Left forelimb (tissue), 1 donor: ENCODE data around the gene DPYD.
"Not testable (repeated sequence)": the region's sequence is repeated elsewhere in the genome, so short reads cannot be mapped to it uniquely, and the experiment has no call there.

Experiments
- DNase-seq: peaks from one replicate; pipeline ENCODE4 v3.0.0-alpha.2; 2018; ENCODE audit warnings: low spot score

Gene DPYD

DNA sequence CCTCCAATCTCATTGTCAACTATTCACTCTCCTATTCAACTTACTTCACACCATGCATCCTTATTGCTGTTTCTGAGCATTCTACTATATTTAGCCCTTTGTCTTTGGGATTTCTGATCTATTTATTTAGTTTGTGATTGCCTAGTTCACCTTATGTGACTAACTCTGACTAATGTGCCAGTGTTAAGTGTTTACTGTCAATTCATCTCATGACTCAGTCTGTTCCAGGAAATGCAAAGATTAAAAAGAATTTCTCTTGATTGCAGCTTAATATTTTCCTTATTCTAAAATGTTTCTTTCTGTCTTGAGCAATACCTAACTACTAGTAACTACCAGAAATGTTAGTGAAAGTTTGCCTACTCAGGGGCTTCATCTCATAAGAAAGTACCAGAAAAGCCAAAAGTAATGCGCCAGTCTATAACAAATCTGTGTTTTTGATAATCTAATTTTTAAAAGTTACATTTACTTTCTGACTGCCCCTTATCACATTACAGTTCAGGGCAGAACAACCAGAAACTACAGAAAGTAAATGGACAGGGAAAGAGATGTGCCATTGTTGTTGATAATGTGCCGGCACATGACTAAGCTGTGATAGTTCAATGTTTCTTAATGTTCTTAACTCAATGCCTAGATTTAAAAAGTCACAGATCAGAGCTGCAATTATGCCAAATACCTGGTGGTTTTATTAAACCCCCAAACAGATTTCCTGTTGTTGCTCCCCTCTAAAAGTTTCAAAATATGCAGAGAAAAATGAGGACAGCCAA, 642.8 kb downstream of the DPYD start:
- no peak for DNase-seq

DNA sequence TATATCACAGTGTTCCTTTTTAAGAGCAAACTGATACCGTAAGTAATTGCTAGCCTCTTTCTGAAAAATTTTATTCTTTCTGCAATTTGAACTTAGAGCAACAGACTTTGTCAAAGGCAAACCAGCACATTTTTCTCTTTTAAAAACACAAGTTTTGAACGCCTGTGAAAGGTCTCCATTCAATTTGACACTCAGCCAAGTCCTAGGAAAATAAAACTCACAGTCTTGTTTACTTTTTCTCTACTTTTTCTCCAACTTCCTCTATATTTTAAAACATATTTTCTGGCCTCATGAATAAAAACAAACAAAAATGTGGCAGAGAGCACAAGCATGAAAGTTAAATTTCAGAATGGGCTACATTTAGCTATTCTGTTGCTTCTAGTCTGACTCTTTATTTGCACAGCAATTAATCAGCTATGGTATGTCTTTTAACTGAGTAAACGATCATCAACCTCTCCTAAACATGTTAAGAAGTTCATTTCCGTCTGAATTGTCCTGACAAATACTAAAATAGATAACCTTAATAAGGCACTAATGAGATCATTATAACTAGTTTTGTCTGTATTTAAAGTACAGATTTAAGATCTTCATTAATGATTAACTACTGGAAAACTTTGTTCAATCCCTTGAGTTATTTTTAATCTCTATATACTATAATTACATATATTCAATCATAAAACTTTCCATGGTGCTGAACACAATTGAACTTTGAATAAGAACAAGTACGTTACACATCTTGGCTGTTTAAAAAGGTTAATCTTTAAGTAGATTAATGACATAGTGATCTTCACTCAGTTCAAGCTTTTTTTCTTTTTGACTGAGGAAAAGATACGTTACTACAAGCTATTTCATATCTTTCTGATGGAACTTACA, 648.7 kb downstream of the DPYD start:
- no peak for DNase-seq

DNA sequence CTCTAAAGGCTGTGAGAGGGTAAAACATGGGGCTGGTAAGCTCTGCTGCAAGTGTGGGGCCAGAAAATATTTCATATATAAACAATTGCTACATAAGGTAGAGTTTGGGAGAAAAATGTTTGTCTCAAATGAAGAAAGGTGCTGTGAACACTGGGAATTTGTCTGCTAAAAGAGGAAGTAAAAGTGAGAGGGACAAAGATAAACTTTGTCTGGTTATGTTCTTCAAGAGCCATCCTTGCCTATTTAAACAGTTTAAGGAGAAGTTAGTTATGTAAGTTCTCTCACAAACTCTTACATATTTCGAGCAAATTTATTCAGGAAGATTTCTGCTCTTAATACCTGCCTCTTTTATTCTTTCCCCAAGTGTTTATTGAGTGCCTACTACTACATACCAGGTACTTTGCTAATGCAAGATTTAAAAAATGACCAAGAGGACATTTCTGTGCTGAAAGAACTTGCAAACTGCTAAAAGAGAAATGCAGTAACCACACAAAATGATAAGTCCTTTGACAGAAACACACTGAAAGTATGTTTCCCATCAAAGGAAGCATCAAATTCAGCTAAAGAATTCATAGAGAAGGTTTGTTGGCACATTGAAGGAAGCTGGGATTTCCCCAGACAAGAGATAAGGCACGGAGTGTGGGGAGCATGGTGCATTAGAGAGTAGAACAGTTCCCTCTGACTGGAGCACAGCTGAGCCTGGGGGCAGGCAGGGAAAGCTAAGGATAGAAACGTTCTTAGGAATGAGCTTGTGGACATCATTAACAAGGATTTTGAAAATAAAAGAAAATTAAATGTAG, 650.1 kb downstream of the DPYD start:
- no peak for DNase-seq

GRCh38 chr1:97265630-97266029, 655.2 kb downstream of the DPYD start:
- no peak for DNase-seq

- DNase-seq: no peak
These were observed 658.0 kb downstream of the DPYD start for GRCh38 chr1:97262842-97263241.

- DNase-seq: no peak
These were observed 662.2 kb downstream of the DPYD start for GRCh38 chr1:97258597-97258996.

DNA sequence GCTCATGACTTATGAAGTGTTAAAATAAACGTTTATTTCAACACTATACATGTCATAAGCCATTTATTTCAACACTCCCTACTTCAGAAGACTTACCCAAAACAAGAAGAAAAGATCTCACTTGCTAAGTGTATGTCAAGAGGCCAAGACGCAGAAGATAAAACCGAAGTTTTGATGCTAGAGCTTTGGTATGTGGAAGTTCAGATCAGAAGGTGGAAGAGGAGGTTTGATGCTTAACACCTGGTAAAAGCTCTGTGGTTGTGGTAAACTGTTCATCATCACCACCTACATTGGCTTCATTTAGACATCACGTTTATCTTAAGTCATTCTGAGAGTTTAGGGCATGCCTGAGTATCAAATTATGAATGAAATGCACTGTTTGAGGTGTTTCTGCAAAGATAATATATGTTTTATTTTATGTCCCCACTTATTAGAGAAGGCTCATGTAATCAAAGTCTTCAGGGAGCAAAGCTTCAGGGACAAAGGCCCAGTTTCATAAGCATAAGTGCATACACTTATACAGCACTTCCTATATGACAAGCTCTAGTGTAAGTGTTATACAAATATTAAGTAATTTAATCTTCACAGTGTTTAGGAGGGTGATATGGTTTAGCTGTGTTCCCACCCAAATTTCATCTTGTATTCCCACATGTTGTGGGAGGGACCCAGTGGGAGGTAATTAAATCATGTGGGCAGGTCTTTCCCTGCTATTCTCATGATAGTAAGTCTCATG, 665.9 kb downstream of the DPYD start:
- no peak for DNase-seq

- DNase-seq: no peak
These were observed 667.9 kb downstream of the DPYD start for GRCh38 chr1:97252925-97253324.

GRCh38 chr1:97252076-97252475, 668.8 kb downstream of the DPYD start:
- no peak for DNase-seq

- DNase-seq: no peak
These were observed 673.6 kb downstream of the DPYD start for GRCh38 chr1:97247196-97247595.

DNA sequence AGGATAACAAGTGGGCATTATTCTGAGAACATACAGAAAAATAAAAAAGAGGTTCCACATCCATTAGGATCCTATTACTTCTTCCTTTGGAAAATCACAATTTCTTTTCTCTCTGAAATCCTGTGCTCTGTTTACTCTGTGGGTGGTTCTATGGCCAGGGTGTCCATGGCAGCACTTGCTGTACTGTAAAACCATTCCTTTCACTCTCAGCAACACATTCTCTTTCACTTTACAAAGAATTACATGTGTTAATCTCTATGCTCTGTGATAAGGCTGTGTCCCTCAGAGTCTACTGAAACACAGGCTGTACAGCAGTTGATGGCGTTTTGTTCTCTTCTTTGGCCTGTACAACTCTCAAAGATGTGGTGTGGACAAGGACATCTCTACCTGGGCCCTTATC, 675.2 kb downstream of the DPYD start:
- no peak for DNase-seq

DNA sequence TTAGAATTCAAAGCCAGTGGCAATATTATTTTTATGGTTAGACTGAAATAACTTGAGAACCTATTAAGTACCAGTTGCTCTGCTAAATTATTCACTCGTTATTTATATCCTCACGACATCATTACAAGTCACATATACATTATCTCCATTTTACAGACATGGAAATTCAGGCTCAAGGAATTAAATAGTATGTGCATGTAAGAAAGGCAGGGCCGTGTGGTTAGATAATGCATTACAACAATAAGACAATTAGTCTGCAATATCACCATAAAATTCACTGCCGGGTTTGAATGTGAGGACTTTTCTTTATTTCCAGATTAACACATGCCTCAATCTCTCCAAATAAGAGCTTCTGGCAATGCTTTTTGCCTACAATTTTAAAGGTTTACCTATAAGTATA, 675.8 kb downstream of the DPYD start:
- no peak for DNase-seq

DNA sequence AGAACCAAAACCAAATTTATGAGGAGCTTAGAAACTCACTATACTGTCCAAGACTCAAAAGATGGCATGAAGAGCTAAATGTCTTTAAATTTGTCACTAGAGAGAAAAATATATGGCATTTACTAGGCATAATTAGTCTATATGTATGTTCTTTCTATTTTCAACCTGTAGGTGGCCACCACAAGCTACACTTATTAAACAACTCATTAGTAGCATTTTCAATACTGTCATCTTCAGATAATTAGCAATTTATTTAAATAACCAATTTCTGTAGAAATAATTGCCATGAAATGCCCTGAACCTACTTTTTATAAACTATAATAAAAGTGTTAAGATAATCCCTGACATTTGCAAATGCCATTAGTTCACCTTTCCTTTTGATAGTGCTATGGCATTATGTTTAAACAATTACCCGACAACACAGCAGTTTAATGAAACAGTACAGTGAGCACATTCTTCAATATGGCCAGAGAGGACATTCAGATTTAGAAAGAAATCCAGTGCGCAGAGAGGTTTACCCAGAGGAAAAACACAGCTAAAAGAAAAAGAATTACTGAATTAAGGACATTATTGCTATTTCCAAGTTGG, 676.8 kb downstream of the DPYD start:
- no peak for DNase-seq

DNA sequence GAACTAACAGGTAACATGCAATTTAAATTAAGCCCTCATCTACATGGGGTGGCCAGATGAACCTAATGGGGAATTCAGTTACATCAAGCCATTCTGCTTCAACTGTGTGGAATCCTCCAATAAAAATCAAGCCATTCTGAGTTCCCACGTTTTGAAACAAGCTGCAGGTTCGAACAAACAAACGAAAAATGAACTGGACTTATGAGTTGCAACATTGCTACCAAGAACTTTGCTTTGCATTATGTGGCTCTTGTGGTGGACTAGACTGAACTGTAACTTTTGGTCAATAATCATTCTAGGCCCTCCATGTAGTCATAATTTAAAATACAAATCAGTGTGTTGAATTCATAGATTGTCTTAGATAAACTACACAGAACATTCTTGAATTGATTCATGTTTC, 682.0 kb downstream of the DPYD start:
- no peak for DNase-seq

GRCh38 chr1:97231354-97231753, 689.5 kb downstream of the DPYD start:
- DNase-seq: not testable (repeated sequence)

- no peak for DNase-seq
These were observed 708.2 kb downstream of the DPYD start for GRCh38 chr1:97212671-97213070.

DNA sequence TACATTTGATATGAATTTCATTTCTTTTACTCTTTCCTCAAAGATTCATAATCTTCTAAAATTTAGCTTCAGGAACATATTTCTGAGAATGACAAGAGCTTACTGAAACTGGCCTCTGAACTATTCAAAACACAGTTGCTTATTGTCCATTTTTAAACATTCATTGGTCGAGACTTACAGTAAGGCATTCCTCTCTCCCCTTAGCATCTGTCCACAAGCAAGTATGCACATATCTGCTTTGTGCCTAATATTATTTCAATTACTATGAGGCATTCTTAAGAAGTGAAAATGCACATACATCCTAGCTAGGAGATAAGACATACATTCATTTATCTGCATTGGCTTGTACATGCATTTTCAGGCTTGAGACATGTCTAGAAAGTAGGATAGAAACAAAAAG, 710.5 kb downstream of the DPYD start:
- no peak for DNase-seq

DNA sequence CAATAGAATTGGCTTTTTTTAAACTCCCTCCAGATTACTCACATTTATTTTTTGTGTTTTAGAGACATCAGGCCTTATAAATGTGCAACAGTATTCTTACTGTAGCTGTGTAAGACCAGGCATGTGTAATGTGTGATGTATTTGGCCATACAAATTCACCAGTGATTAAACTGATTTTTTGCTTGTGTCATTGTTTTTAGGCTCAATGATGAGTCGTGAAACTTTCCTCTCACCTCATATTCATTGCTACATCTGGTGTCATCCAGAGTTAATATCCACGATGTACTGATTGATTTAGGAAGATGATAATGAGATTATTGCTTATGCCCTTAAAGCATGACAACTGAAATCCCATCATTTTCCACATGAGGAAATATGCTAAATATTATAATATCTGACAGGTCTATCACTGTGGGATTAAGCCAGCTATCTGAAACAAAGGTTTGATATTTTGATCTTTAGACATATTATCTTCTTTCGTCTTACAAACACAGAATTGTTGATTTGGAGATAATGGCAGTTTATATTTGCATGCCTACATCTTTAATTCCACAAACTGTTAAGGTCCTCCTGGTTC, 711.4 kb downstream of the DPYD start:
- DNase-seq: no peak

GRCh38 chr1:97207868-97208267, 713.0 kb downstream of the DPYD start:
- DNase-seq: no peak

GRCh38 chr1:97204468-97204867, 716.4 kb downstream of the DPYD start:
- DNase-seq: no peak
